Liver (tissue), 9 donors: ENCODE data around the gene ALDH1A1. TPM values are rescaled to one million over a fixed set of nuclear protein-coding genes. Genes with fewer than 3 reads are reported as not detected.

Experiments used
- DNase-seq: peaks from one replicate; pipeline ENCODE4 v3.0.0-alpha.2; 2017; ENCODE audit warnings: low spot score
- H3K27ac ChIP-seq, 2 donors: one replicate each; pipeline ENCODE4 v1.7.0; 2013; ENCODE audit warnings: inconsistent platforms in 2 of 2, low read length in 2 of 2, control low read depth in 1 of 2, low read depth in 1 of 2, mild to moderate bottlenecking in 1 of 2
- H3K27me3 ChIP-seq, 4 donors: one replicate each; pipeline versions ENCODE4 v1.6.1 to v1.7.0; 2013; ENCODE audit warnings: low read length in 3 of 4, inconsistent platforms in 1 of 4, mild to moderate bottlenecking in 1 of 4, moderate library complexity in 1 of 4; ENCODE audit not compliant: control insufficient read depth in 4 of 4, insufficient read depth in 4 of 4
- H3K36me3 ChIP-seq, 4 donors: one replicate each; pipeline versions ENCODE4 v1.6.1 to v1.7.0; 2013; ENCODE audit warnings: low read length in 3 of 4, mild to moderate bottlenecking in 3 of 4, low read depth in 1 of 4, moderate library complexity in 1 of 4; ENCODE audit not compliant: control insufficient read depth in 4 of 4, insufficient read depth in 3 of 4
- H3K4me1 ChIP-seq, 4 donors: one replicate each; pipeline versions ENCODE4 v1.6.1 to v1.7.0; 2013; ENCODE audit warnings: low read length in 3 of 4, mild to moderate bottlenecking in 3 of 4, moderate library complexity in 1 of 4; ENCODE audit not compliant: control insufficient read depth in 4 of 4, insufficient read depth in 4 of 4
- H3K4me3 ChIP-seq, 3 donors: one replicate each; pipeline versions ENCODE4 v1.6.1 to v1.7.0; 2013; ENCODE audit warnings: low read length in 3 of 3, control low read depth in 1 of 3, low read depth in 1 of 3, mild to moderate bottlenecking in 1 of 3
- H3K9ac ChIP-seq, 2 donors: one replicate each; pipeline ENCODE4 v1.7.0; 2013; ENCODE audit warnings: low read length in 2 of 2, mild to moderate bottlenecking in 2 of 2, moderate library complexity in 2 of 2, control low read depth in 1 of 2, low read depth in 1 of 2
- H3K9me3 ChIP-seq, 4 donors: one replicate each; pipeline versions ENCODE4 v1.6.1 to v1.7.0; 2013; ENCODE audit warnings: low read length in 3 of 4; ENCODE audit not compliant: control insufficient read depth in 4 of 4
- EGR1 ChIP-seq, 2 donors: IDR thresholded peaks; 2 replicates each; pipeline ENCODE4 v1.6.1; 2016 to 2018; ENCODE audit warnings: antibody characterized with exemption in 2 of 2, low read depth in 2 of 2
- FOXA1 ChIP-seq: IDR thresholded peaks from 2 replicates; pipeline ENCODE4 v1.6.1; 2016; ENCODE audit warnings: antibody characterized with exemption
- GABPA ChIP-seq, 2 donors: IDR thresholded peaks in 1 of 2; conservative IDR thresholded peaks in 1 of 2; 2 replicates each; pipeline ENCODE4 v1.6.1; 2016; ENCODE audit warnings: antibody characterized with exemption in 2 of 2, mild to moderate bottlenecking in 1 of 2, moderate library complexity in 1 of 2
- HNF4A ChIP-seq, 2 donors: conservative IDR thresholded peaks; 2 replicates each; pipeline ENCODE4 v1.6.1; 2016; ENCODE audit warnings: antibody characterized with exemption in 2 of 2, mild to moderate bottlenecking in 2 of 2
- JUND ChIP-seq, 2 donors: IDR thresholded peaks; 2 replicates each; pipeline ENCODE4 v1.6.1; 2016; ENCODE audit warnings: antibody characterized with exemption in 2 of 2
- NR2F2 ChIP-seq: IDR thresholded peaks from 2 replicates; pipeline ENCODE4 v1.6.1; 2016; ENCODE audit warnings: antibody characterized with exemption
- RAD21 ChIP-seq, 2 donors: IDR thresholded peaks; 2 replicates each; pipeline ENCODE4 v1.6.1; 2016; ENCODE audit warnings: antibody characterized with exemption in 2 of 2, mild to moderate bottlenecking in 2 of 2
- RXRA ChIP-seq, 2 donors: IDR thresholded peaks; 2 replicates each; pipeline ENCODE4 v1.6.1; 2017 to 2018; ENCODE audit warnings: antibody characterized with exemption in 2 of 2, mild to moderate bottlenecking in 1 of 2
- SP1 ChIP-seq: IDR thresholded peaks from 2 replicates; pipeline ENCODE4 v1.6.1; 2018; ENCODE audit warnings: antibody characterized with exemption, mild to moderate bottlenecking
- YY1 ChIP-seq: IDR thresholded peaks from 2 replicates; pipeline ENCODE4 v1.6.1; 2016; ENCODE audit warnings: antibody characterized with exemption, mild to moderate bottlenecking
- WGBS: extraction: QIAGEN DNeasy Blood & Tissue Kit; methylation state at CpG from one replicate; pipeline ENCODE4 v1.1.7; 2013; 5-methylcytosine and 5-hydroxymethylcytosine counted together
- polyA plus RNA-seq, 2 donors: library from polyadenylated mRNA; stranded (reverse) in 1 of 2; unstranded in 1 of 2; fragments of 200-250 nt in 1 of 2; fragments of >200 nt in 1 of 2; fragmentation: Nextera tagmentation in 1 of 2; extraction: Ambion mirVana in 1 of 2; gene quantifications; one replicate each; pipeline versions ENCODE4 v1.2.1 to v1.2.3, GENCODE V29; 2013 to 2015
- total RNA-seq, 2 donors: library from RNA; depleted of rRNA; stranded (reverse); fragments of >200 nt; gene quantifications; one replicate each; pipeline ENCODE4 v1.2.3, GENCODE V29; 2014
- TF ChIP-seq, protein P1 (sequence below): IDR thresholded peaks from 2 replicates; pipeline ENCODE4 v1.6.1; 2016; ENCODE audit warnings: antibody characterized with exemption
- TF ChIP-seq, protein P2 (sequence below): IDR thresholded peaks from 2 replicates; pipeline ENCODE4 v1.6.1; 2016; ENCODE audit warnings: antibody characterized with exemption
- TF ChIP-seq, protein P3 (sequence below): fragments of 150-350 bp; IDR thresholded peaks from 2 replicates; pipeline ENCODE4 v1.5.1; 2017; ENCODE audit warnings: improper control_type of control experiment, low read depth, low read length; ENCODE audit not compliant: missing input control
- TF ChIP-seq, protein P4 (sequence below): IDR thresholded peaks from 2 replicates; pipeline ENCODE4 v1.6.1; 2016; ENCODE audit warnings: antibody characterized with exemption, mild to moderate bottlenecking
- donor health status: healthy.
- donor health status: healthy.
- donor health status: healthy.
- donor health status: healthy.
- donor health status: healthy.

Gene ALDH1A1
- total and polyA plus RNA-seq, 4 donors = 118 to 433 (median 193) TPM

DNA sequence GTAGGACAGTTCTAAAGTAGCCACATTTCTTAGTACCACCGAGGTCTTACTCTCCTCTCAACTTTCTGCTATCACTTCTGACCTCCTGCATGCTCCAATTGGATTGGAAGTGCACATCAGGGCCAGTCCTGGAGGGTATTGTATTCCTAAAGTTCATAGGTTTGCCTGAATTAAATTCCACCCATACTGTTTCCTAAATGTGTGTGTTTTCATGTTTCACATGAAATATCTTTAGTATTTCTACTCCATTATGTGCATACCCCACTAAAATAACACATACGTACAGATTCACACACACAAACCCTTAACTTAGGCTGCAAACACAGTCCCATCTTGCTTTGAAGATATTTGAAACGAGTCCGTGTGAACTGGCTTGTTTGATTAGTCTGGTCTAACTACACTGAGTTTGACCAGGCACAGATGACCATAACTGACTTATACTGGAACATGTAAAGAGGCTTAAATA is 24.8 kb downstream of the ALDH1A1 start (continued):
- TF ChIP-seq, protein P1, sequence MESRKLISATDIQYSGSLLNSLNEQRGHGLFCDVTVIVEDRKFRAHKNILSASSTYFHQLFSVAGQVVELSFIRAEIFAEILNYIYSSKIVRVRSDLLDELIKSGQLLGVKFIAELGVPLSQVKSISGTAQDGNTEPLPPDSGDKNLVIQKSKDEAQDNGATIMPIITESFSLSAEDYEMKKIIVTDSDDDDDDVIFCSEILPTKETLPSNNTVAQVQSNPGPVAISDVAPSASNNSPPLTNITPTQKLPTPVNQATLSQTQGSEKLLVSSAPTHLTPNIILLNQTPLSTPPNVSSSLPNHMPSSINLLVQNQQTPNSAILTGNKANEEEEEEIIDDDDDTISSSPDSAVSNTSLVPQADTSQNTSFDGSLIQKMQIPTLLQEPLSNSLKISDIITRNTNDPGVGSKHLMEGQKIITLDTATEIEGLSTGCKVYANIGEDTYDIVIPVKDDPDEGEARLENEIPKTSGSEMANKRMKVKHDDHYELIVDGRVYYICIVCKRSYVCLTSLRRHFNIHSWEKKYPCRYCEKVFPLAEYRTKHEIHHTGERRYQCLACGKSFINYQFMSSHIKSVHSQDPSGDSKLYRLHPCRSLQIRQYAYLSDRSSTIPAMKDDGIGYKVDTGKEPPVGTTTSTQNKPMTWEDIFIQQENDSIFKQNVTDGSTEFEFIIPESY = no peak
- TF ChIP-seq RAD21 (IDR thresholded peaks at IDR 0.05) = no peak
- TF ChIP-seq JUND (IDR thresholded peaks at IDR 0.05) = no peak
- no peak for TF ChIP-seq GABPA (IDR thresholded peaks at IDR 0.05 in 1 of 2, conservative IDR thresholded peaks at IDR 0.05 in 1 of 2)
- TF ChIP-seq, protein P2, sequence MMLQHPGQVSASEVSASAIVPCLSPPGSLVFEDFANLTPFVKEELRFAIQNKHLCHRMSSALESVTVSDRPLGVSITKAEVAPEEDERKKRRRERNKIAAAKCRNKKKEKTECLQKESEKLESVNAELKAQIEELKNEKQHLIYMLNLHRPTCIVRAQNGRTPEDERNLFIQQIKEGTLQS = no peak
- no peak for TF ChIP-seq HNF4A (conservative IDR thresholded peaks at IDR 0.05)
- TF ChIP-seq FOXA1 = no peak

DNA sequence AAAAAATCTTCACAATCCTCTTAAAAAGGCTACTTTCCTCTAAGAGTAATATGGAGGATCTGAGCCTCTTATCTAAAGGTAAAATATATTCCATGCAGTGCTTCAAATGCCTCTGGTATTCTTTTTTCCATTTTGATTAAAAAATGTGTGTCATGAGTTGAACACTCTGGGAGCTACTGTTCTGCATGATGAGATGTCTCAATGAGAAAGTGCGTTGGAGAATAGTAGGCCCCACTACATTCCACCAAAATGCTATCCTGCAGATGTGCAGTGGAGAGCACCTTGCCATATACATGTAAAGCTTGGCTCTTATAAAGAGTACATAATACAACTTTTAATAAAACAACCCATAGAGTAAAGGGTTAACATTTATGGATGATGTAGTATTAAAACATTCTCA is 26.3 kb downstream of the ALDH1A1 start:
- H3K9ac ChIP-seq = no peak overlapping the region
- peaks cover 4 to 15% (median 7%) of the 10 kb centered on the region in 4 donors for H3K4me1 ChIP-seq
- no peaks in the 10 kb centered on the region for H3K9me3 ChIP-seq
- TF ChIP-seq, protein P3, sequence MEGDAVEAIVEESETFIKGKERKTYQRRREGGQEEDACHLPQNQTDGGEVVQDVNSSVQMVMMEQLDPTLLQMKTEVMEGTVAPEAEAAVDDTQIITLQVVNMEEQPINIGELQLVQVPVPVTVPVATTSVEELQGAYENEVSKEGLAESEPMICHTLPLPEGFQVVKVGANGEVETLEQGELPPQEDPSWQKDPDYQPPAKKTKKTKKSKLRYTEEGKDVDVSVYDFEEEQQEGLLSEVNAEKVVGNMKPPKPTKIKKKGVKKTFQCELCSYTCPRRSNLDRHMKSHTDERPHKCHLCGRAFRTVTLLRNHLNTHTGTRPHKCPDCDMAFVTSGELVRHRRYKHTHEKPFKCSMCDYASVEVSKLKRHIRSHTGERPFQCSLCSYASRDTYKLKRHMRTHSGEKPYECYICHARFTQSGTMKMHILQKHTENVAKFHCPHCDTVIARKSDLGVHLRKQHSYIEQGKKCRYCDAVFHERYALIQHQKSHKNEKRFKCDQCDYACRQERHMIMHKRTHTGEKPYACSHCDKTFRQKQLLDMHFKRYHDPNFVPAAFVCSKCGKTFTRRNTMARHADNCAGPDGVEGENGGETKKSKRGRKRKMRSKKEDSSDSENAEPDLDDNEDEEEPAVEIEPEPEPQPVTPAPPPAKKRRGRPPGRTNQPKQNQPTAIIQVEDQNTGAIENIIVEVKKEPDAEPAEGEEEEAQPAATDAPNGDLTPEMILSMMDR = no peak
- TF ChIP-seq YY1 = no peak
- TF ChIP-seq NR2F2 = no peak
- TF ChIP-seq EGR1 (IDR thresholded peaks at IDR 0.05; ENCODE audit: low read depth in 2 of 2) = no peak
- TF ChIP-seq FOXA1 = no peak
- no peak for TF ChIP-seq HNF4A (conservative IDR thresholded peaks at IDR 0.05)
- TF ChIP-seq, protein P4, sequence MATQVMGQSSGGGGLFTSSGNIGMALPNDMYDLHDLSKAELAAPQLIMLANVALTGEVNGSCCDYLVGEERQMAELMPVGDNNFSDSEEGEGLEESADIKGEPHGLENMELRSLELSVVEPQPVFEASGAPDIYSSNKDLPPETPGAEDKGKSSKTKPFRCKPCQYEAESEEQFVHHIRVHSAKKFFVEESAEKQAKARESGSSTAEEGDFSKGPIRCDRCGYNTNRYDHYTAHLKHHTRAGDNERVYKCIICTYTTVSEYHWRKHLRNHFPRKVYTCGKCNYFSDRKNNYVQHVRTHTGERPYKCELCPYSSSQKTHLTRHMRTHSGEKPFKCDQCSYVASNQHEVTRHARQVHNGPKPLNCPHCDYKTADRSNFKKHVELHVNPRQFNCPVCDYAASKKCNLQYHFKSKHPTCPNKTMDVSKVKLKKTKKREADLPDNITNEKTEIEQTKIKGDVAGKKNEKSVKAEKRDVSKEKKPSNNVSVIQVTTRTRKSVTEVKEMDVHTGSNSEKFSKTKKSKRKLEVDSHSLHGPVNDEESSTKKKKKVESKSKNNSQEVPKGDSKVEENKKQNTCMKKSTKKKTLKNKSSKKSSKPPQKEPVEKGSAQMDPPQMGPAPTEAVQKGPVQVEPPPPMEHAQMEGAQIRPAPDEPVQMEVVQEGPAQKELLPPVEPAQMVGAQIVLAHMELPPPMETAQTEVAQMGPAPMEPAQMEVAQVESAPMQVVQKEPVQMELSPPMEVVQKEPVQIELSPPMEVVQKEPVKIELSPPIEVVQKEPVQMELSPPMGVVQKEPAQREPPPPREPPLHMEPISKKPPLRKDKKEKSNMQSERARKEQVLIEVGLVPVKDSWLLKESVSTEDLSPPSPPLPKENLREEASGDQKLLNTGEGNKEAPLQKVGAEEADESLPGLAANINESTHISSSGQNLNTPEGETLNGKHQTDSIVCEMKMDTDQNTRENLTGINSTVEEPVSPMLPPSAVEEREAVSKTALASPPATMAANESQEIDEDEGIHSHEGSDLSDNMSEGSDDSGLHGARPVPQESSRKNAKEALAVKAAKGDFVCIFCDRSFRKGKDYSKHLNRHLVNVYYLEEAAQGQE = no peak
- no peak for TF ChIP-seq GABPA (IDR thresholded peaks at IDR 0.05 in 1 of 2, conservative IDR thresholded peaks at IDR 0.05 in 1 of 2)
- no peak for TF ChIP-seq SP1
- no peak for TF ChIP-seq RXRA (IDR thresholded peaks at IDR 0.05)
- 92% methylated on average over 1 of the region's 1 CpG for WGBS
- H3K27ac ChIP-seq = no peak overlapping the region
- peaks cover 5 to 71% (median 37%) of the 10 kb centered on the region in 4 donors for H3K36me3 ChIP-seq
- H3K27me3 ChIP-seq = no peaks in the 10 kb centered on the region
- no peak for DNase-seq
- no peak overlapping the region for H3K4me3 ChIP-seq
